Measurements from ENCODE around the gene PTPN7.
"Not testable (repeated sequence)": the region's sequence is repeated elsewhere in the genome, so short reads cannot be mapped to it uniquely, and the experiment has no call there.

The PTPN7 gene

GRCh38 chr1:202148391-202148790 lies 12.0 kb downstream of the PTPN7 start:
- Histone ChIP-seq H4K20me1 (ENCODE audit: insufficient read depth, low read length) (peaks cover 2% of the 10 kb centered on the region), H3K36me3 (replicated peaks; ENCODE audit: low read depth, low read length) (peaks cover 3% of the 10 kb centered on the region), H2AFZ (ENCODE audit: low read depth, low read length) (no peak overlapping the region), H3K4me3 (ENCODE audit: low read length) (no peak overlapping the region), H3K9me3 (ENCODE audit: insufficient read depth, low read length) (no peaks in the 10 kb centered on the region), H3K79me2 (ENCODE audit: low read length) (peaks cover 16% of the 10 kb centered on the region), H3K27me3 (ENCODE audit: low read depth, low read length) (no peaks in the 10 kb centered on the region), H3K27ac (ENCODE audit: low read length) (no peak overlapping the region), H3K4me1 (ENCODE audit: low read length) (peaks cover 7% of the 10 kb centered on the region), H3K9ac (ENCODE audit: low read length) (no peak overlapping the region), H3K4me2 (ENCODE audit: low read length) (no peak overlapping the region)
- no peak for TF ChIP-seq EZH2phosphoT487 (IDR thresholded peaks at IDR 0.05; ENCODE audit: low read depth)
- TF ChIP-seq, protein P1, sequence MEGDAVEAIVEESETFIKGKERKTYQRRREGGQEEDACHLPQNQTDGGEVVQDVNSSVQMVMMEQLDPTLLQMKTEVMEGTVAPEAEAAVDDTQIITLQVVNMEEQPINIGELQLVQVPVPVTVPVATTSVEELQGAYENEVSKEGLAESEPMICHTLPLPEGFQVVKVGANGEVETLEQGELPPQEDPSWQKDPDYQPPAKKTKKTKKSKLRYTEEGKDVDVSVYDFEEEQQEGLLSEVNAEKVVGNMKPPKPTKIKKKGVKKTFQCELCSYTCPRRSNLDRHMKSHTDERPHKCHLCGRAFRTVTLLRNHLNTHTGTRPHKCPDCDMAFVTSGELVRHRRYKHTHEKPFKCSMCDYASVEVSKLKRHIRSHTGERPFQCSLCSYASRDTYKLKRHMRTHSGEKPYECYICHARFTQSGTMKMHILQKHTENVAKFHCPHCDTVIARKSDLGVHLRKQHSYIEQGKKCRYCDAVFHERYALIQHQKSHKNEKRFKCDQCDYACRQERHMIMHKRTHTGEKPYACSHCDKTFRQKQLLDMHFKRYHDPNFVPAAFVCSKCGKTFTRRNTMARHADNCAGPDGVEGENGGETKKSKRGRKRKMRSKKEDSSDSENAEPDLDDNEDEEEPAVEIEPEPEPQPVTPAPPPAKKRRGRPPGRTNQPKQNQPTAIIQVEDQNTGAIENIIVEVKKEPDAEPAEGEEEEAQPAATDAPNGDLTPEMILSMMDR (IDR thresholded peaks at IDR 0.05; ENCODE audit: low read depth, low read length): no peak

DNA sequence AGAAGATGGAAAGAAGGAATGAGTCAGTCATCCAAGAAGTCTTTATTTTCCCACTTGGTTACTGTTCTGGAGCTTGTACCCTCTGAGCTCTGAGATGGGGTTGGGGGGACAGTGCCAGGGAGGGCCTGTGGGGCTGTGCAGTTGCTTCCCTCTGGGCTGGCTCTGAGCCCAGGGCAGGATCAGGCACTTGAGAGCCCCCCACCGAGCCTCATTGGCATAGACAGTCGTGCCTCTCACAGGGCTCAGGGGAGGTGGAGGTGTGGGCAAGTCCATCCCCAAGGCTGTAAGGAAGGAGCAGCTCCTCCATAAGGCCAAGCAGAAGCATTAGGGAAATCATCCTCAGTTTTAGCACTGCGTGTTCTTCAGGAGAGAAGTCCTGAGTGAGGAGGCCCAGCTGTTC lies 13.4 kb downstream of the PTPN7 start:
- H3K9me3 ChIP-seq (ENCODE audit: insufficient read depth, low read length): no peaks in the 10 kb centered on the region

DNA sequence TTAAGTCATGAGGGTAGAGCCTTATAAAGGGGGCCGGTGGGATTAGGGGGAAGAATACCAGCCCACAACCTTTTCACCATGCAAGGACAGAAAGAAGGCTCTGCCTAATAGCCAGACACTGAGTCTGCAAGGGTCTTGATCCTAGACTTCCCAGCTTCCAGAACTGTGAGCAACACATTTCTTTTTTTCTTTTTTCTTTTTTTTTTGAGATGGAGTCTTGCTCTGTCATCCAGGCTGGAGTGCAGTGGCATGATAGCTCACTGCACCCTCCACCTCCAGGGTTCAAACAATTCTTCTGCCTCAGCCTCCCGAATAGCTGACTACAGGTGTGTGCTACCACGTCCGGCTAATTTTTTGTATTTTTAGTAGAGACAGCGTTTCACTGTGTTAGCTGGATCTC lies 14.1 kb downstream of the PTPN7 start:
- H3K27me3 ChIP-seq (ENCODE audit: low read depth, low read length): no peaks in the 10 kb centered on the region
- H3K4me3 ChIP-seq (ENCODE audit: low read length): no peak overlapping the region
- H4K20me1 ChIP-seq (ENCODE audit: insufficient read depth, low read length): peaks cover 22% of the 10 kb centered on the region
- H3K79me2 ChIP-seq (ENCODE audit: low read length): peaks cover 37% of the 10 kb centered on the region
- H3K9me3 ChIP-seq (ENCODE audit: insufficient read depth, low read length): no peaks in the 10 kb centered on the region
- H2AFZ ChIP-seq (ENCODE audit: low read depth, low read length): no peak overlapping the region
- peaks cover 10% of the 10 kb centered on the region for H3K36me3 ChIP-seq (replicated peaks; ENCODE audit: low read depth, low read length)
- no peak overlapping the region for H3K4me2 ChIP-seq (ENCODE audit: low read length)
- TF ChIP-seq, protein P1 (IDR thresholded peaks at IDR 0.05; ENCODE audit: low read depth, low read length): no peak
- TF ChIP-seq EZH2phosphoT487 (IDR thresholded peaks at IDR 0.05; ENCODE audit: low read depth): no peak
- no peak overlapping the region for H3K27ac ChIP-seq (ENCODE audit: low read length)
- H3K4me1 ChIP-seq (ENCODE audit: low read length): peaks cover 13% of the 10 kb centered on the region
- H3K9ac ChIP-seq (ENCODE audit: low read length): no peak overlapping the region

More for the DNA sequence above, 13.4 kb downstream of the PTPN7 start:
- TF ChIP-seq, protein P1 (IDR thresholded peaks at IDR 0.05; ENCODE audit: low read depth, low read length): no peak
- no peak for TF ChIP-seq EZH2phosphoT487 (IDR thresholded peaks at IDR 0.05; ENCODE audit: low read depth)
- no peak overlapping the region for H2AFZ ChIP-seq (ENCODE audit: low read depth, low read length)
- H3K27me3 ChIP-seq (ENCODE audit: low read depth, low read length): no peaks in the 10 kb centered on the region
- peaks cover 9% of the 10 kb centered on the region for H3K36me3 ChIP-seq (replicated peaks; ENCODE audit: low read depth, low read length)
- no peak overlapping the region for H3K4me2 ChIP-seq (ENCODE audit: low read length)
- H3K79me2 ChIP-seq (ENCODE audit: low read length): peaks cover 30% of the 10 kb centered on the region
- H3K9ac ChIP-seq (ENCODE audit: low read length): no peak overlapping the region
- H3K4me1 ChIP-seq (ENCODE audit: low read length): peaks cover 13% of the 10 kb centered on the region
- no peak overlapping the region for H3K27ac ChIP-seq (ENCODE audit: low read length)
- no peak overlapping the region for H3K4me3 ChIP-seq (ENCODE audit: low read length)
- H4K20me1 ChIP-seq (ENCODE audit: insufficient read depth, low read length): peaks cover 16% of the 10 kb centered on the region

DNA sequence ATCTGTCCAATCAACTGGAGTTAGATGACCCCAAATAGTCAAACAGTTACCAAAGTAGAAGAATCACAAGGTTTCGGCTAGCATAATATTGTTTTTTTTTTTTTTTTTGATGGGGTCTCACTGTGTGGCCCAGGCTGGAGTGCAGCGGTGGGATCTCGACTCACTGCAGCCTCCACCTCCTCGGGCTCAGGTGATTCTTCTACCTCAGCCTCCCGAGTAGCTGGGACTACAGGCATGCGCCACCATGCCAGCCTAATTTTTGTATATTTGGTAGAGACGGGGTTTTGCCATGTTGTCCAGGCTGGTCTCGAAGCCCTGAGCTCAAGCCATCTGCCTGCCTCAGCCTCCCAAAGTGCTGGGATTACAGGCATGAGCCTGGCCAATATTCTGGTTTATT lies 14.7 kb downstream of the PTPN7 start:
- Histone ChIP-seq H3K4me3 (ENCODE audit: low read length) (peak overlapping the region; percentile 95), H3K4me2 (ENCODE audit: low read length) (peak overlapping the region; percentile 96)
- H3K27ac ChIP-seq (ENCODE audit: low read length): not testable (repeated sequence)

More for the DNA sequence above, 14.7 kb downstream of the PTPN7 start:
- Histone ChIP-seq H3K36me3 (replicated peaks; ENCODE audit: low read depth, low read length) (peaks cover 13% of the 10 kb centered on the region), H4K20me1 (ENCODE audit: insufficient read depth, low read length) (peaks cover 28% of the 10 kb centered on the region), H3K9ac (ENCODE audit: low read length) (peak overlapping the region; percentile 93; the same call in 1 of the 2 replicates), H3K4me1 (ENCODE audit: low read length) (peaks cover 13% of the 10 kb centered on the region), H3K79me2 (ENCODE audit: low read length) (peaks cover 42% of the 10 kb centered on the region)
- H2AFZ ChIP-seq (ENCODE audit: low read depth, low read length); H3K9me3 ChIP-seq (ENCODE audit: insufficient read depth, low read length); H3K27me3 ChIP-seq (ENCODE audit: low read depth, low read length): not testable (repeated sequence)

Data from OCI-LY3 (cell line).